SU-DHL-6 (cell line): ENCODE results near the gene EIF4A3.

ENCODE experiments used
- H2AFZ ChIP-seq: fragments of 200-600 bp; sonication (generic); 2 replicates; pipeline ENCODE4 v1.6.1; 2014; ENCODE audit warnings: low read depth, mild to moderate bottlenecking, moderate library complexity, mixed read lengths, antibody characterized with exemption, low read length; ENCODE audit not compliant: severe bottlenecking
- H3F3A ChIP-seq: fragments of 200-600 bp; shearing (Covaris generic); 2 replicates; pipeline ENCODE4 v1.6.0; 2016; ENCODE audit warnings: antibody characterized with exemption, mild to moderate bottlenecking; ENCODE audit not compliant: insufficient read depth
- H3K27ac ChIP-seq: fragments of 200-600 bp; sonication (generic); 2 replicates; pipeline ENCODE4 v1.5.1; 2016; ENCODE audit warnings: low read depth, mild to moderate bottlenecking, low read length, moderate library complexity, mixed read lengths
- H3K27me3 ChIP-seq: fragments of 200-600 bp; sonication (generic), shearing (Covaris generic); 2 replicates; pipeline ENCODE4 v1.6.0; 2014; ENCODE audit warnings: mild to moderate bottlenecking, low read length
- H3K36me3 ChIP-seq: fragments of 200-600 bp; sonication (generic); 2 replicates; pipeline ENCODE4 v1.6.1; 2014; ENCODE audit warnings: mild to moderate bottlenecking, low read length, mixed read lengths
- H3K4me2 ChIP-seq: fragments of 300-600, 200-600 bp; shearing (Covaris generic), sonication (generic); 2 replicates; pipeline ENCODE4 v1.6.0; 2014; ENCODE audit warnings: low read length, low read depth, mild to moderate bottlenecking; ENCODE audit not compliant: poor library complexity, severe bottlenecking
- H3K4me3 ChIP-seq: fragments of 200-600 bp; sonication (generic); 2 replicates; pipeline ENCODE4 v1.5.1; 2014; ENCODE audit warnings: antibody characterized with exemption, low read length, mild to moderate bottlenecking, mixed read lengths; ENCODE audit not compliant: insufficient read depth, poor library complexity, severe bottlenecking
- H3K79me2 ChIP-seq: fragments of 200-600 bp; sonication (generic); 2 replicates; pipeline ENCODE4 v1.6.1; 2014; ENCODE audit warnings: mild to moderate bottlenecking, low read length, moderate library complexity; ENCODE audit not compliant: insufficient read depth
- H3K9ac ChIP-seq: fragments of 200-600 bp; sonication (generic); 2 replicates; pipeline ENCODE4 v1.7.0; 2014; ENCODE audit warnings: mild to moderate bottlenecking, low read length
- H3K9me2 ChIP-seq: fragments of 200-600 bp; sonication (generic); replicated peaks from 2 replicates; pipeline ENCODE4 v1.6.1; 2014; ENCODE audit warnings: low read length; ENCODE audit not compliant: insufficient read depth
- H3K9me3 ChIP-seq: fragments of 200-600 bp; sonication (generic); 2 replicates; pipeline ENCODE4 v1.6.1; 2014; ENCODE audit warnings: low read length, mixed read lengths; ENCODE audit not compliant: insufficient read depth
- H4K20me1 ChIP-seq: fragments of 200-600 bp; sonication (generic); 2 replicates; pipeline ENCODE4 v1.6.1; 2014; ENCODE audit warnings: low read depth, mild to moderate bottlenecking, antibody characterized with exemption, low read length, moderate library complexity, mixed read lengths
- CTCF ChIP-seq: fragments of 200-600 bp; sonication (generic); IDR thresholded peaks from one replicate; pipeline ENCODE4 v1.5.1; 2017; ENCODE audit warnings: antibody characterized with exemption, mild to moderate bottlenecking, low read length, moderate library complexity; ENCODE audit not compliant: insufficient read depth, poor library complexity, severe bottlenecking
- EZH2phosphoT487 ChIP-seq: fragments of 200-600 bp; sonication (generic), shearing (Covaris generic); conservative IDR thresholded peaks from 2 replicates; pipeline ENCODE4 v1.6.1; 2018; ENCODE audit warnings: mild to moderate bottlenecking, antibody characterized with exemption, low read length, moderate library complexity, mixed read lengths

The EIF4A3 gene

GRCh38 chr17:80187090-80187489, 40.2 kb upstream of the EIF4A3 start:
- H3K27ac ChIP-seq, result no peak overlapping the region
- H3K79me2 ChIP-seq, result no peaks in the 10 kb centered on the region
- no peaks in the 10 kb centered on the region for H4K20me1 ChIP-seq
- H3K36me3 ChIP-seq, result no peaks in the 10 kb centered on the region
- H3K4me2 ChIP-seq, result no peak overlapping the region
- no peaks in the 10 kb centered on the region for H3K27me3 ChIP-seq
- H2AFZ ChIP-seq, result no peak overlapping the region
- no peak overlapping the region for H3K4me3 ChIP-seq
- no peaks in the 10 kb centered on the region for H3K9me2 ChIP-seq
- no peaks in the 10 kb centered on the region for H3F3A ChIP-seq
- H3K9me3 ChIP-seq, result no peaks in the 10 kb centered on the region
- no peak overlapping the region for H3K9ac ChIP-seq
- no peak for TF ChIP-seq EZH2phosphoT487
- no peak for TF ChIP-seq CTCF

- Histone ChIP-seq H3K36me3 (no peaks in the 10 kb centered on the region), H3K27me3 (no peaks in the 10 kb centered on the region), H3K9me3 (no peaks in the 10 kb centered on the region), H4K20me1 (no peaks in the 10 kb centered on the region), H3K9ac (no peak overlapping the region), H2AFZ (no peak overlapping the region), H3F3A (no peaks in the 10 kb centered on the region), H3K4me3 (no peak overlapping the region), H3K9me2 (no peaks in the 10 kb centered on the region), H3K79me2 (no peaks in the 10 kb centered on the region), H3K4me2 (no peak overlapping the region), H3K27ac (no peak overlapping the region)
- no peak for TF ChIP-seq EZH2phosphoT487
- no peak for TF ChIP-seq CTCF
Measured at GRCh38 chr17:80185968-80186367, 39.0 kb upstream of the EIF4A3 start.

GRCh38 chr17:80184423-80184714, 37.4 kb upstream of the EIF4A3 start:
- Histone ChIP-seq H3K79me2 (no peaks in the 10 kb centered on the region), H3K4me3 (no peak overlapping the region), H3K36me3 (no peaks in the 10 kb centered on the region), H4K20me1 (no peaks in the 10 kb centered on the region), H3K27ac (no peak overlapping the region), H3F3A (no peaks in the 10 kb centered on the region), H3K27me3 (no peaks in the 10 kb centered on the region), H3K9me2 (no peaks in the 10 kb centered on the region), H2AFZ (no peak overlapping the region), H3K4me2 (no peak overlapping the region), H3K9ac (no peak overlapping the region), H3K9me3 (no peaks in the 10 kb centered on the region)
- no peak for TF ChIP-seq EZH2phosphoT487

GRCh38 chr17:80183581-80184422, 36.9 kb upstream of the EIF4A3 start:
- Histone ChIP-seq H3K9me2 (no peaks in the 10 kb centered on the region), H3K4me3 (no peak overlapping the region), H3F3A (no peaks in the 10 kb centered on the region), H3K36me3 (no peaks in the 10 kb centered on the region), H3K9ac (no peak overlapping the region), H3K79me2 (no peaks in the 10 kb centered on the region), H4K20me1 (no peaks in the 10 kb centered on the region), H3K27me3 (no peaks in the 10 kb centered on the region), H3K27ac (no peak overlapping the region), H3K9me3 (no peaks in the 10 kb centered on the region), H2AFZ (no peak overlapping the region), H3K4me2 (no peak overlapping the region)
- TF ChIP-seq CTCF (no peak), EZH2phosphoT487 (no peak)
